Pancreas (tissue), 10 donors: Measurements from ENCODE around the gene ESAM. TPM values are rescaled to one million over a fixed set of nuclear protein-coding genes. Genes with fewer than 3 reads are reported as not detected.

Source experiments
- ATAC-seq, 4 donors: fragments of 200-7000 bp; cut with Tn5 transposase; one replicate each; pipeline versions ENCODE4 v1.8.0 to v1.9.1; 2020; ENCODE audit warnings: mild to moderate bottlenecking in 4 of 4, moderate library complexity in 4 of 4
- DNase-seq, 6 donors: peaks; one replicate each; pipeline ENCODE4 v3.0.0-alpha.2; 2020
- FAIRE-seq: peaks from 2 replicates; lab custom pipeline; 2012; peaks lifted over from hg19 to GRCh38; lab: Jason Lieb, UNC
- H3K27ac ChIP-seq, 4 donors: fragments of 200-600 bp; sonication (generic); 1 replicate in 3 of 4; 2 replicates in 1 of 4; pipeline versions ENCODE4 v1.5.0 to v1.8.0; 2020
- H3K27me3 ChIP-seq, 4 donors: fragments of 200-600 bp; one replicate each; pipeline ENCODE4 v1.8.0; 2021
- H3K36me3 ChIP-seq, 3 donors: fragments of 200-600 bp; sonication (generic) in 1 of 3; one replicate each; pipeline versions ENCODE4 v1.5.0 to v1.8.0; 2020 to 2021
- H3K4me1 ChIP-seq, 3 donors: fragments of 200-600 bp; one replicate each; pipeline ENCODE4 v1.8.0; 2021
- H3K4me3 ChIP-seq, 4 donors: fragments of 200-600 bp; sonication (generic) in 2 of 4; one replicate each; pipeline versions ENCODE4 v1.5.0 to v1.8.0; 2020 to 2021
- H3K9me3 ChIP-seq, 4 donors: fragments of 200-600 bp; one replicate each; pipeline ENCODE4 v1.8.0; 2021
- WGBS, 2 donors: extraction: QIAGEN DNeasy Blood & Tissue Kit; methylation state at CpG; one replicate each; pipeline ENCODE4 v1.1.7; 2013; 5-methylcytosine and 5-hydroxymethylcytosine counted together
- intact Hi-C, 3 donors: fragments of 100-400 bp; cut with DNase I; formaldehyde crosslinking; loops; one replicate each; pipeline versions ENCODE4 v1.11.1 to v1.14.2; 2022
- polyA plus RNA-seq, 2 donors: library from polyadenylated mRNA; stranded (reverse); fragments of 200-250 nt; gene quantifications; one replicate each; pipeline ENCODE4 v1.2.3, GENCODE V29; 2013
- total RNA-seq, 6 donors: library from RNA; stranded (reverse); fragmentation: NEBNext Ultra II Directional in 4 of 6; extraction: Animal tissue kit (Norgen Biotek cat#: 25700) in 4 of 6; gene quantifications; one replicate each; pipeline versions ENCODE4 v1.2.1 to v1.2.4, GENCODE V29; 2021 to 2023
- TF ChIP-seq, protein P1 (sequence below), 4 donors: fragments of 200-600 bp; sonication (generic) in 3 of 4; IDR thresholded peaks; one replicate each; pipeline versions ENCODE4 v1.5.0 to v1.8.0; 2021; ENCODE audit warnings: antibody characterized with exemption in 4 of 4
- donor health status: healthy with polysubstance abuse.
- donor health status: DM: no; HTN: no; CAD: no; lungs with moderate emphysema.
- donor health status: DM: no; HTN: no; CAD: no.
- donor health status: control.
- donor health status: control.
- donor health status: Bipolar disorder and iron deficiency.
- donor health status: DM: yes; HTN: yes; CAD: no.
- donor health status: DM: no; HTN: no; CAD: no.
- donor health status: DM: no; HTN: no; CAD: no.
- donor health status: DM: yes; HTN: yes; CAD: no.

The ESAM gene
- total and polyA plus RNA-seq, 8 donors, result 5.0 to 27.1 (median 7.8) TPM

DNA sequence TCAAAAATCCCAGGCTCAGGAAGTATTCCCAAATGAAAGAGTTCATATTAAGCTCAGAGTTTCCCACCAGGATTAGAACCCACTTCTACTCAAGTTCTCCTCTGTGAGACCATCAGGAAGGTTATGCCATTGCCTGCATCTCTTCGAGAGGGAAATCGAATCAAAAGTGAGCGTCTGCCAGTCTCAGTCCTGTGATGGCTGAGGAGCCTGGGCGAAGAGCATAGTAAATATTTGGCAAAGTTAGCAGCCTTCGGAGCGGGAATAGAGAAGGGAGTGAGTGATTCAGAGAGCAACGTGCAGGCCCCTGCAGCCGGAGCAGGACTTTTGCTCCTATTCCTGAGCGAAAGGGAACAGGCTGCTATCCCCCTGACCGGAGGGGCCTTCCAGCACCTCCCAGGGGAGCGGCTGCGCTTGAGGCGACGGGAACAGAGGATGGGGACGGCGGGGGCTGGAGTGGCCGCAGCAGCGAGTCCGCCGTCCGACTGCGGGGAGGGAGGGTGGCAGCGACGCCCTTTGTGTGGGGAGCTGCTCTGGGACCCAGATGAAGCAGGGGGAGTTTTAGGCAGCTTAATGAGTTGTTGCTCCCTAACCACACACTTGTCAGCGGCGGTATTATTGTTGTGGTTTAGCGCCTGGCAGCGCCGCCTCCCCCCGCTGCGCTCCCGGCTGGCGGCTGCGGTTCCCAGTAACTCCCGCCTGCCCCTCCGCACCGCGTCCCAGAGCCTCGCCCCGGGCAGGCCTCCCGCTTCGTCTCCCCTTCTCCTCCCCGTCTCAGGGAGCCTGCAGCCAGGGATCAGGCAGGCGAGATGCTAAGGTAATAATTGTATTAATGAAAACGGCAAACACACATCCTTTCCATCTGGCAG lies 44.1 kb downstream of the ESAM start:
- no peaks in the 10 kb centered on the region for H3K36me3 ChIP-seq
- no peaks in the 10 kb centered on the region for H3K9me3 ChIP-seq
- intact Hi-C loops, result no loop called here
- peak overlapping the region in 3 of 4 donors; percentile 9 to 46 (median 31) for H3K4me3 ChIP-seq
- FAIRE-seq (no peak), DNase-seq (peak in 1 of 6 donors; percentile 59), ATAC-seq (peak; percentile 43 to 75 (median 71))
- peaks cover 0 to 5% (median 0%) of the 10 kb centered on the region in 3 donors for H3K4me1 ChIP-seq
- WGBS, 2 donors, result 1% methylated on average over 44 to 45 of the region's 45 CpGs
- no peak overlapping the region for H3K27ac ChIP-seq
- TF ChIP-seq, protein P1, sequence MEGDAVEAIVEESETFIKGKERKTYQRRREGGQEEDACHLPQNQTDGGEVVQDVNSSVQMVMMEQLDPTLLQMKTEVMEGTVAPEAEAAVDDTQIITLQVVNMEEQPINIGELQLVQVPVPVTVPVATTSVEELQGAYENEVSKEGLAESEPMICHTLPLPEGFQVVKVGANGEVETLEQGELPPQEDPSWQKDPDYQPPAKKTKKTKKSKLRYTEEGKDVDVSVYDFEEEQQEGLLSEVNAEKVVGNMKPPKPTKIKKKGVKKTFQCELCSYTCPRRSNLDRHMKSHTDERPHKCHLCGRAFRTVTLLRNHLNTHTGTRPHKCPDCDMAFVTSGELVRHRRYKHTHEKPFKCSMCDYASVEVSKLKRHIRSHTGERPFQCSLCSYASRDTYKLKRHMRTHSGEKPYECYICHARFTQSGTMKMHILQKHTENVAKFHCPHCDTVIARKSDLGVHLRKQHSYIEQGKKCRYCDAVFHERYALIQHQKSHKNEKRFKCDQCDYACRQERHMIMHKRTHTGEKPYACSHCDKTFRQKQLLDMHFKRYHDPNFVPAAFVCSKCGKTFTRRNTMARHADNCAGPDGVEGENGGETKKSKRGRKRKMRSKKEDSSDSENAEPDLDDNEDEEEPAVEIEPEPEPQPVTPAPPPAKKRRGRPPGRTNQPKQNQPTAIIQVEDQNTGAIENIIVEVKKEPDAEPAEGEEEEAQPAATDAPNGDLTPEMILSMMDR (IDR thresholded peaks at IDR 0.05), result no peak
- peaks cover 0 to 27% (median 0%) of the 10 kb centered on the region in 4 donors for H3K27me3 ChIP-seq

GRCh38 chr11:124717421-124717785 lies 44.7 kb downstream of the ESAM start:
- 38 to 49% methylated on average over 7 of the region's 7 CpGs for WGBS, 2 donors
- peak; percentile 6 to 48 (median 36) for ATAC-seq

DNA sequence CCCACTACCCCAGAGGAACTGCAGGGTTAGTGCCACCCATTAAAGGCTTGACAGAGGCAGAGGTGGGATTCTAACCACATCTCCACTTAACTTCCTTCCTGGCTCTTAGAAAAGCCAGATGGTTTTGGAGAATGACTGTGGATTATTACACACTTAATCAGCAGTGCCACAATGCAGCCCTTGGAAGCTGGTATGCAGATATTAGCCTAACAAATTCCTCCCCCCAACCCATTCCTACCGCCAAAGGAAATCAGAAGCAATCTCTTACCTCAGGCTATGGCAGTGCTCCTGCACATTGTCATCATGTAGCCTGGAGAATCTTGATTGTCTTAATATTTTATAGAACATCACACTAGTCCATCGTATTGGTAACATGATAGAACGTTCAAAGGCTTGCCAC lies 45.5 kb downstream of the ESAM start:
- no peak overlapping the region for H3K4me3 ChIP-seq
- no peak for ATAC-seq
- peaks cover 0 to 27% (median 0%) of the 10 kb centered on the region in 4 donors for H3K27me3 ChIP-seq
- DNase-seq, result no peak
- H3K4me1 ChIP-seq, result peaks cover 0 to 5% (median 0%) of the 10 kb centered on the region in 3 donors
- H3K9me3 ChIP-seq, result no peaks in the 10 kb centered on the region
- no peak overlapping the region for H3K27ac ChIP-seq
- intact Hi-C loops, result no loop called here
- FAIRE-seq, result no peak
- no peaks in the 10 kb centered on the region for H3K36me3 ChIP-seq
- TF ChIP-seq, protein P1 (IDR thresholded peaks at IDR 0.05), result no peak
- 59 to 74% methylated on average over 3 of the region's 3 CpGs for WGBS, 2 donors

More at GRCh38 chr11:124717421-124717785, 44.7 kb downstream of the ESAM start:
- no peaks in the 10 kb centered on the region for H3K36me3 ChIP-seq
- peaks cover 0 to 27% (median 0%) of the 10 kb centered on the region in 4 donors for H3K27me3 ChIP-seq
- H3K27ac ChIP-seq, result no peak overlapping the region
- intact Hi-C loops, result no loop called here
- TF ChIP-seq, protein P1 (IDR thresholded peaks at IDR 0.05), result no peak
- H3K4me1 ChIP-seq, result peaks cover 0 to 5% (median 0%) of the 10 kb centered on the region in 3 donors
- no peak for FAIRE-seq
- peak overlapping the region in 1 of 4 donors; percentile 46 for H3K4me3 ChIP-seq
- H3K9me3 ChIP-seq, result no peaks in the 10 kb centered on the region
- DNase-seq, result no peak

DNA sequence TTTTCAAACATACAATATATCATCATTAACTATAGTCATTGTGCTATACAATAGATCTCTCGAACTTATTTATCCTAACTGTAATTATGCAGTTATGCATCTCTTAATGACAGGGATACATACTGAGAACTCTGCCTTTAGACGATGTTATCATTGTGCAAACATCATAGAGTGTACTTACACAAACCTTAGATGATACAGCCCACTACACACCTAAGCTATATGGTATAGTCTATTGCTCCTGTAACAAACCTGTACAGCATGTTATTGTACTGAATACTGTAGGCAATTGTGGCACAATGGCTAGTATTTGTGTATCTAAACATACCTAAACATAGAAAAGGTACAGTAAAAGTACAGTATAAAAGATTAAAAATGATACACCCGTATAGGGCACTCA lies 49.7 kb downstream of the ESAM start:
- H3K9me3 ChIP-seq, result no peaks in the 10 kb centered on the region
- intact Hi-C loops, result no loop called here
- peaks cover 0 to 5% (median 0%) of the 10 kb centered on the region in 4 donors for H3K27me3 ChIP-seq
- DNase-seq (no peak), FAIRE-seq (no peak), ATAC-seq (no peak)
- TF ChIP-seq, protein P1 (IDR thresholded peaks at IDR 0.05), result no peak
- H3K4me1 ChIP-seq, result peaks cover 0 to 1% (median 0%) of the 10 kb centered on the region in 3 donors
- 48 to 50% methylated on average over 3 of the region's 3 CpGs for WGBS, 2 donors
- no peak overlapping the region for H3K27ac ChIP-seq
- H3K4me3 ChIP-seq, result no peak overlapping the region
- no peaks in the 10 kb centered on the region for H3K36me3 ChIP-seq

- WGBS, 2 donors, result 66 to 77% methylated on average over 4 of the region's 4 CpGs
- no peak for FAIRE-seq
Measured at GRCh38 chr11:124707829-124708228, 54.3 kb downstream of the ESAM start.

More at GRCh38 chr11:124707829-124708228, 54.3 kb downstream of the ESAM start:
- Histone ChIP-seq H3K4me3 (no peak overlapping the region), H3K27ac (no peak overlapping the region), H3K4me1 (no peaks in the 10 kb centered on the region), H3K27me3 (no peaks in the 10 kb centered on the region), H3K9me3 (no peaks in the 10 kb centered on the region), H3K36me3 (no peaks in the 10 kb centered on the region)
- TF ChIP-seq, protein P1 (IDR thresholded peaks at IDR 0.05), result no peak
- no peak for ATAC-seq
- intact Hi-C loops, result no loop called here
- no peak for DNase-seq
